MCF 10A (cell line): Measurements from ENCODE around the gene FBXW4. TPM values are rescaled to one million over a fixed set of nuclear protein-coding genes. Genes with fewer than 3 reads are reported as not detected.
A peak's percentile ranks its signal among the peaks of the same experiment; 100 is the strongest.

Experiments
- BruUV-seq: library from RNA; stranded (reverse); fragments of 400-500 nt; replicated peaks from 2 replicates; lab custom pipeline; 2021; lab: Mats Ljungman, UMichigan
- CTCF ChIA-PET: fragments of 300-600 bp; sonication (Branson Sonifier 250); formaldehyde crosslinking; extraction: SDS; loops from one replicate; lab custom pipeline; 2021; ENCODE audit warnings: antibody characterized with exemption, inconsistent platforms; lab: Yijun Ruan, JAX
- POLR2A ChIA-PET: fragments of 300-600, 350-650 bp; sonication (Branson Sonifier 250); formaldehyde crosslinking; extraction: SDS; loops from one replicate; lab custom pipeline; 2020; ENCODE audit warnings: antibody characterized with exemption, inconsistent platforms; lab: Yijun Ruan, JAX
- DNase-seq: peaks from one replicate; pipeline ENCODE4 v3.0.0-alpha.2; 2018; ENCODE audit not compliant: unreplicated experiment
- H3K27ac Mint-ChIP-seq: one replicate; pipeline ENCODE4 v1.8.0; 2022; ENCODE audit warnings: mild to moderate bottlenecking, low read depth, mixed read lengths; ENCODE audit not compliant: unreplicated experiment
- H3K27me3 Mint-ChIP-seq: one replicate; pipeline ENCODE4 v1.8.0; 2022; ENCODE audit warnings: mixed read lengths; ENCODE audit not compliant: insufficient read depth, unreplicated experiment
- H3K36me3 Mint-ChIP-seq: one replicate; pipeline ENCODE4 v1.8.0; 2022; ENCODE audit warnings: mild to moderate bottlenecking, moderate library complexity, mixed read lengths; ENCODE audit not compliant: insufficient read depth, unreplicated experiment
- H3K4me1 Mint-ChIP-seq: one replicate; pipeline ENCODE4 v1.8.0; 2022; ENCODE audit warnings: mixed read lengths; ENCODE audit not compliant: insufficient read depth, unreplicated experiment
- H3K4me3 Mint-ChIP-seq: one replicate; pipeline ENCODE4 v1.8.0; 2022; ENCODE audit warnings: mild to moderate bottlenecking, moderate library complexity, mixed read lengths; ENCODE audit not compliant: unreplicated experiment
- H3K9me3 Mint-ChIP-seq: one replicate; pipeline ENCODE4 v1.8.0; 2022; ENCODE audit warnings: mixed read lengths; ENCODE audit not compliant: unreplicated experiment
- intact Hi-C: fragments of 100-400 bp; cut with micrococcal nuclease; formaldehyde crosslinking; loops from 2 replicates; pipeline ENCODE4 v1.14.1; 2022
- total RNA-seq: library from RNA; stranded (reverse); gene quantifications from 2 replicates; pipeline ENCODE4 v1.2.3, GENCODE V29; 2022
- TF ChIP-seq, protein P1 (sequence below): fragments of 200-600 bp; IDR thresholded peaks from one replicate; pipeline ENCODE4 v1.8.0; 2022; ENCODE audit warnings: antibody characterized with exemption, mild to moderate bottlenecking; ENCODE audit not compliant: unreplicated experiment

The FBXW4 gene
- total RNA-seq, 1 experiment from 2014 or later = 52.1 TPM

DNA sequence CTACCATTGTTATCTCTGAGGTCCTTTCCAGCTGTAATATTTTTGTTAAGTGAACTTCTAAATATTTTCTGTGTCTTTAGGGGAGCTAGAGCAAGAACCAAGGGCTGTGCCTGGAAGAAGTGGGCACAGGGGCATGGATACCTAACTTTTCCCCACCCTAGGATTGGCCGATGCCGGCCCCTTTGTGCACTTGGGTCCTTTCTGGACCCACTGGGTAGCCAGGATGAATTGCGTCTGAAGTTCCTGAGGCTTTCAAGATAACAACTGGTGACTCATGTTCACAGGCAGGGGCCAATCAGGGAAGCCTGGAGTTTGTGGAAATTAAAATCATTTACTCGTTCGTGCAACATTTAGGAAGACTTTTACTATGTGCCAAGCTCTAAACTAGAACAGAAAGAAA, 106.1 kb downstream of the FBXW4 start:
- Mint-ChIP-seq H3K4me3 (peak overlapping the region; percentile 93), H3K27me3 (no peaks in the 10 kb centered on the region), H3K36me3 (no peaks in the 10 kb centered on the region), H3K9me3 (no peaks in the 10 kb centered on the region), H3K27ac (peak overlapping the region; percentile 87), H3K4me1 (peaks cover 17% of the 10 kb centered on the region)
- no peak for DNase-seq
- no TSS peak for BruUV-seq
- ChIA-PET CTCF (interaction anchor here (0.6 to 3.4 kb wide), 4 partner anchors 9 to 384 kb away, joined by 3 to 21 read pairs (median 10); no protein-coding TSS in a partner anchor), POLR2A (interaction anchor here (1.1 to 3.0 kb wide), 4 partner anchors 9 to 229 kb away, joined by 3 to 13 read pairs (median 10); partner anchors contain the start of genes NPM3 and OGA)
- intact Hi-C loops = no loop called here
- TF ChIP-seq, protein P1, sequence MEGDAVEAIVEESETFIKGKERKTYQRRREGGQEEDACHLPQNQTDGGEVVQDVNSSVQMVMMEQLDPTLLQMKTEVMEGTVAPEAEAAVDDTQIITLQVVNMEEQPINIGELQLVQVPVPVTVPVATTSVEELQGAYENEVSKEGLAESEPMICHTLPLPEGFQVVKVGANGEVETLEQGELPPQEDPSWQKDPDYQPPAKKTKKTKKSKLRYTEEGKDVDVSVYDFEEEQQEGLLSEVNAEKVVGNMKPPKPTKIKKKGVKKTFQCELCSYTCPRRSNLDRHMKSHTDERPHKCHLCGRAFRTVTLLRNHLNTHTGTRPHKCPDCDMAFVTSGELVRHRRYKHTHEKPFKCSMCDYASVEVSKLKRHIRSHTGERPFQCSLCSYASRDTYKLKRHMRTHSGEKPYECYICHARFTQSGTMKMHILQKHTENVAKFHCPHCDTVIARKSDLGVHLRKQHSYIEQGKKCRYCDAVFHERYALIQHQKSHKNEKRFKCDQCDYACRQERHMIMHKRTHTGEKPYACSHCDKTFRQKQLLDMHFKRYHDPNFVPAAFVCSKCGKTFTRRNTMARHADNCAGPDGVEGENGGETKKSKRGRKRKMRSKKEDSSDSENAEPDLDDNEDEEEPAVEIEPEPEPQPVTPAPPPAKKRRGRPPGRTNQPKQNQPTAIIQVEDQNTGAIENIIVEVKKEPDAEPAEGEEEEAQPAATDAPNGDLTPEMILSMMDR = no peak

DNA sequence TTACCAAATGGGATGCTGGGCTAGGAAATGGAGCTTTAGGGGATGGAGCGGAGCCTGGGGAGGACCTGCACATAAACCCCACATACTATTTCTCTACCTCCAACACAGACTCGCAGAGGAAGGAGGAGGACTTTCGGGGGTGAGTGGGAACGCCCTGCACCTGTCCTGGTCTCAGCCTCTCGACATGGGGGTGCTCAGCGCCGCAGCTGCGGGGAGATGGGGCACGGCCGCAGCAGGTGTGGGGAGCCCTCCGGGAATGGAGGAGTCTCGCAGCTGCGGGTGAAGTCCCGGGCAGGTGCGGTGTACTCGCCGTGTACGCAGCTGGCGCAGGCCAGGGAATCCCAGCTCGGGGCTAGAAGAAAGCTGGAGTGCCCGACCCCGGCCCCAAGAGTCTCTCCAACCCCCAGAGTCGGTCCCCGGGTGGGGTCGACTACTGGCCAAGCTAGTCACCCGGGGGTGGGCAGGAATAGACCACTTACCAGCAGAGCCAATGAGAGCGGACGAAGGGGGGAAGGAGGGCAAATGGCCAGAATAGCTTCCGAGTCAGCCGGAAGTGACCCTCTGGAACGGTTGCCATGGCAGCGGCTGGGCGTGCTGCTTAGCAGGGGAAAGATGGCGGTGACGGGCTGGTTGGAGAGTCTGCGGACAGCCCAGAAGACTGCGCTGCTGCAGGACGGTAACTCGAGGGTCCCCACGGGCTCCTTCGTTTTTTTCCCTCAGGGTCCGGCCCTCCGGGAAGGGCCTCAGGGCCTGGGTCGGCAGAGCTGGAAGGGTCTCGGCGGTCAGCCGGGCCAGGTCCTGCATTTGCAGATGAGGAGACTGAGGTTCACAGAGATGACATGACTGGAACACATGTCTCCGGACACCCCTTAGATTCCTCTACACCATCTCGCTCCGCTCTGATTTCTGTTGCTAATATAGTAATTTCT, 107.0 kb downstream of the FBXW4 start, which contains the start of the genes DPCD and POLL:
DPCD (plus strand) TSS at position 597 of the 929 bp plus-strand sequence; CDS start at position 613, 16 bp downstream.
POLL (minus strand) TSS at position 533 of the 929 bp plus-strand sequence. CDS start 897 bp downstream, outside the sequence.
- peaks cover 17% of the 10 kb centered on the region for H3K4me1 Mint-ChIP-seq
- H3K4me3 Mint-ChIP-seq = peak within 1 kb of the TSS; percentile 93
- intact Hi-C loops = no loop called here
- no peaks in the 10 kb centered on the region for H3K27me3 Mint-ChIP-seq
- TF ChIP-seq, protein P1 = no peak
- H3K9me3 Mint-ChIP-seq = no peaks in the 10 kb centered on the region
- ChIA-PET CTCF (interaction anchor here (0.6 to 3.4 kb wide), 7 partner anchors 14 to 383 kb away, joined by 3 to 21 read pairs (median 9); no protein-coding TSS in a partner anchor), POLR2A (interaction anchor here (0.7 to 3.0 kb wide), 16 partner anchors 8 to 545 kb away, joined by 3 to 13 read pairs (median 4); partner anchors contain the start of genes FBXW4, NPM3 and OGA)
- H3K27ac Mint-ChIP-seq = peak within 1 kb of the TSS; percentile 87
- peak; percentile 93 for DNase-seq
- H3K36me3 Mint-ChIP-seq = no peaks in the 10 kb centered on the region
- BruUV-seq = TSS peak; percentile 42

DNA sequence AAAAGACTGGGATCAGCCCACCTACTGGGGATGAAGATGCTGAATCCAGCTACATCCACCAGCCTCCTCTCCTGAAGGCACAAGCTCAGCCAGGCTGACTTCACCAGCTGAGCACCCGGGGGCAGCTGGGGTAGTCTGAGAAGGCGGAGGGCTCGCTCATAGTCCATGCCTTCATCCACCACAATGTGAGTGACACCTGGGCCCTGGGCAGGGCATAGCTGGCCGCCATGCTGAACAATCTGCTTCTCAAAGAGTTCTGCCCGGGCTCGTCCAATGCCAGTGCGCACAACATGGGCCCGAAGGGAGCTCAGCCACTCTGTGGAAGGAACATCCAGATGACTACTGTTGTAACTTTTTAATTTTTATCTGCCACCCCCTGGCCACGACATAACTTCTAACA, 109.1 kb downstream of the FBXW4 start:
- POLR2A ChIA-PET = interaction anchor here (0.7 to 1.5 kb wide), 3 partner anchors 9 to 884 kb away, joined by 3 to 4 read pairs (median 4); no protein-coding TSS in a partner anchor
- H3K36me3 Mint-ChIP-seq = peaks cover 17% of the 10 kb centered on the region
- no TSS peak for BruUV-seq

More for the DNA sequence above, 109.1 kb downstream of the FBXW4 start:
- H3K4me3 Mint-ChIP-seq = no peak overlapping the region
- H3K27me3 Mint-ChIP-seq = no peaks in the 10 kb centered on the region
- DNase-seq = no peak
- TF ChIP-seq, protein P1 = no peak
- intact Hi-C loops = no loop called here
- H3K9me3 Mint-ChIP-seq = no peaks in the 10 kb centered on the region
- peaks cover 17% of the 10 kb centered on the region for H3K4me1 Mint-ChIP-seq
- H3K27ac Mint-ChIP-seq = peak overlapping the region; percentile 87
- CTCF ChIA-PET = interaction anchor here (0.6 to 2.9 kb wide), 4 partner anchors 15 to 1574 kb away, joined by 3 to 13 read pairs (median 5); no protein-coding TSS in a partner anchor
